ENCODE results near the gene IGF1.

The IGF1 gene

GRCh38 chr12:102425109-102426039 lies 55.0 kb downstream of the IGF1 start:
- DNase-seq: no peak

- DNase-seq: no peak
Measured at GRCh38 chr12:102423462-102423861, 56.9 kb downstream of the IGF1 start.

GRCh38 chr12:102421802-102422583 lies 58.4 kb downstream of the IGF1 start:
- DNase-seq: no peak

- no peak for DNase-seq
Measured at GRCh38 chr12:102419094-102419764, 61.1 kb downstream of the IGF1 start.

- DNase-seq: no peak
Measured at GRCh38 chr12:102417055-102417454, 63.3 kb downstream of the IGF1 start.

GRCh38 chr12:102415515-102415914 lies 64.8 kb downstream of the IGF1 start:
- no peak for DNase-seq

GRCh38 chr12:102413396-102413795 lies 67.0 kb downstream of the IGF1 start:
- DNase-seq: no peak

GRCh38 chr12:102410511-102410910 lies 69.9 kb downstream of the IGF1 start:
- DNase-seq: no peak

GRCh38 chr12:102408487-102409297 lies 71.7 kb downstream of the IGF1 start:
- no peak for DNase-seq

- DNase-seq: no peak
Measured at GRCh38 chr12:102407776-102408486, 72.4 kb downstream of the IGF1 start.

GRCh38 chr12:102406033-102406584 lies 74.3 kb downstream of the IGF1 start:
- peak; percentile 98 for DNase-seq

- DNase-seq: no peak
Measured at GRCh38 chr12:102401087-102401486, 79.3 kb downstream of the IGF1 start.

GRCh38 chr12:102399653-102400052 lies 80.7 kb downstream of the IGF1 start:
- no peak for DNase-seq

- no peak for DNase-seq
Measured at GRCh38 chr12:102396276-102396675, 84.1 kb downstream of the IGF1 start.

- DNase-seq: no peak
Measured at GRCh38 chr12:102394200-102394599, 86.2 kb downstream of the IGF1 start.

GRCh38 chr12:102390068-102390467 lies 90.3 kb downstream of the IGF1 start:
- no peak for DNase-seq

GRCh38 chr12:102388469-102388868 lies 91.9 kb downstream of the IGF1 start:
- no peak for DNase-seq

- DNase-seq: no peak
Measured at GRCh38 chr12:102385343-102385742, 95.0 kb downstream of the IGF1 start.

GRCh38 chr12:102379346-102380162 lies 100.8 kb downstream of the IGF1 start:
- no peak for DNase-seq

- DNase-seq: no peak
Measured at GRCh38 chr12:102376781-102377180, 103.6 kb downstream of the IGF1 start.
